ENCODE results near the gene DCP2.
A peak's percentile ranks its signal among the peaks of the same experiment; 100 is the strongest.

Gene DCP2

DNA sequence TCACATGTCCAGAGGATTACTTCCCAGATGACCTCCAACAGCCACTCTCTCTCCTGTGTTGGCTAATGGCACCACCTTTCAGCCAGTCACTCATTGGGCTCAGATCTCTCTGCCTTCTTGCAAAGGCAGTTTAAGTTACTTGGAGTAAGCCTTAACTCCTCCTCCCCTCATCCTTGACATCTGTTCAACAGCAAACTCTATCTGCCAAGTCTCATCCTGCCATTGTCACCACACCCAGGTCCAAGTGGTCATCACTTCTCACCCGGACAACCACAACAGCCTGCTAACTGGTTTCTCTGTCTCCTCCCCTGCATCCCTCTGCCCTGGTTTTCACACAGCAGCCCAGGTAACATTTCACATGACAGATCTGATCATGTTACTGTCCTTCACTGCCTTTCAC, 58.5 kb downstream of the DCP2 start:
- H3K4me3 ChIP-seq (replicated peaks in 1 of 2; ENCODE audit: low read depth in 2 of 2, low read length in 2 of 2) = no peak overlapping the region
- no peak for DNase-seq (ENCODE audit: low read depth in 2 of 2)
- TF ChIP-seq, protein P1, sequence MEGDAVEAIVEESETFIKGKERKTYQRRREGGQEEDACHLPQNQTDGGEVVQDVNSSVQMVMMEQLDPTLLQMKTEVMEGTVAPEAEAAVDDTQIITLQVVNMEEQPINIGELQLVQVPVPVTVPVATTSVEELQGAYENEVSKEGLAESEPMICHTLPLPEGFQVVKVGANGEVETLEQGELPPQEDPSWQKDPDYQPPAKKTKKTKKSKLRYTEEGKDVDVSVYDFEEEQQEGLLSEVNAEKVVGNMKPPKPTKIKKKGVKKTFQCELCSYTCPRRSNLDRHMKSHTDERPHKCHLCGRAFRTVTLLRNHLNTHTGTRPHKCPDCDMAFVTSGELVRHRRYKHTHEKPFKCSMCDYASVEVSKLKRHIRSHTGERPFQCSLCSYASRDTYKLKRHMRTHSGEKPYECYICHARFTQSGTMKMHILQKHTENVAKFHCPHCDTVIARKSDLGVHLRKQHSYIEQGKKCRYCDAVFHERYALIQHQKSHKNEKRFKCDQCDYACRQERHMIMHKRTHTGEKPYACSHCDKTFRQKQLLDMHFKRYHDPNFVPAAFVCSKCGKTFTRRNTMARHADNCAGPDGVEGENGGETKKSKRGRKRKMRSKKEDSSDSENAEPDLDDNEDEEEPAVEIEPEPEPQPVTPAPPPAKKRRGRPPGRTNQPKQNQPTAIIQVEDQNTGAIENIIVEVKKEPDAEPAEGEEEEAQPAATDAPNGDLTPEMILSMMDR (IDR thresholded peaks at IDR 0.05; ENCODE audit: low read depth, low read length) = no peak

DNA sequence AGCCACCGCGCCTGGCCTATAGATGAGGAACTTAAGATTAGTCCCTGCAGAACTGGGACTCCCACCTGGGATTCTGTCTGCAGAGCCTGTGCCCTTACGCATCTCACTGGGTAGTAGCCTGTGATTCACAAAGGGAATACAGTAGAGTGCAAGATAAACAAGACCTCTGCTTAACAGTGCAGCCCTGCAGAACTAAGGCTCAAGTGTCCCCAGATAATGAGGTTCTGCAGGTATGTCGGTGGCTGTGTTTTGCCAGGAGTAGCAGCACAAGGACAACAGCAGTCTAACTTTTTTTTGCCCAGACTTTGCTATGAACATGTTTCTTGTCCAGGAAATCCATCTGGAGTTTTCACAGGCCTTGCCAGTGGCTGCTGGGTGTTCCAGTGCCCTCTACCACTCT, 59.7 kb downstream of the DCP2 start:
- no peak for DNase-seq (ENCODE audit: low read depth in 2 of 2)
- H3K4me3 ChIP-seq (replicated peaks in 1 of 2; ENCODE audit: low read depth in 2 of 2, low read length in 2 of 2) = no peak overlapping the region
- TF ChIP-seq, protein P1 (IDR thresholded peaks at IDR 0.05; ENCODE audit: low read depth, low read length) = no peak

DNA sequence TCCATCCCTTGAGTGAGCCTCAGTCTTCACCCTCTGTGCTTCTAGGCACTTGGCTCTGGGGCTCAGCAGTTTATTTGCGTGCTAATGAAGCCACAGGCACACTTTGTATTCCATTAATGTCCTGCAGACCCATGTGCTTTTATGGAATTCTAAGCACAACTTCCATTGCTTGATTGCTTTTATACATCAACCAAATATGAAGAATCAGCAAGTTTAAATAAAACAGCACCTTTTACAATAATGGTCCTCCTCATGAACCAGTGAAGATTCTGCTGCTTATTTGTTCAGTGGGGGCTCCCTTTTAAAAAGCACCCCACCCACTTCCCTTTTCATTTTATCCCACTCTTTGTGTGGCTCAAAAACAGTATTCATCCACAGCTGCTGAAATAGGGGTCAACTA, 60.2 kb downstream of the DCP2 start:
- no peak overlapping the region for H3K4me3 ChIP-seq (replicated peaks in 1 of 2; ENCODE audit: low read depth in 2 of 2, low read length in 2 of 2)
- TF ChIP-seq, protein P1 (IDR thresholded peaks at IDR 0.05; ENCODE audit: low read depth, low read length) = no peak
- no peak for DNase-seq (ENCODE audit: low read depth in 2 of 2)

DNA sequence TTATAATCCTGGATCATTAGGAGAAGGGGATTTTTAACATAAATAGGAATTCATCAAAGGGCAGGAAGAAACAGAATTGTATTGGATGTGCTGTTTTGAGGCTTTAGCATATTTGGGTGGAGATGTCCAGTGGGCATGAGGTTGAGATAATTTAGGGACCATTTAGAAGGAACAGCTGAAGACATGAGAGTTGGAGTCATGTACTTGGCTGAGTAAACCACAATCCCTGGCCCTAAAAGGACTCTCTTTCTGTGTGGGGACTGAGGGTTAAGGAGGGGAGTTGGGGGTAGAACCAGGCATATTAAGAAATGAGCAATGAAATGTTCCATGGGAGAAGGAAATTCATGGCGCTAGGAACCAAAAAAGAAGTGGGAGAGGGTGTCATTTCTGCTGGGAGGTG, 61.5 kb downstream of the DCP2 start:
- no peak for DNase-seq (ENCODE audit: low read depth in 2 of 2)
- TF ChIP-seq, protein P1 (IDR thresholded peaks at IDR 0.05; ENCODE audit: low read depth, low read length) = no peak
- H3K4me3 ChIP-seq (replicated peaks in 1 of 2; ENCODE audit: low read depth in 2 of 2, low read length in 2 of 2) = no peak overlapping the region

DNA sequence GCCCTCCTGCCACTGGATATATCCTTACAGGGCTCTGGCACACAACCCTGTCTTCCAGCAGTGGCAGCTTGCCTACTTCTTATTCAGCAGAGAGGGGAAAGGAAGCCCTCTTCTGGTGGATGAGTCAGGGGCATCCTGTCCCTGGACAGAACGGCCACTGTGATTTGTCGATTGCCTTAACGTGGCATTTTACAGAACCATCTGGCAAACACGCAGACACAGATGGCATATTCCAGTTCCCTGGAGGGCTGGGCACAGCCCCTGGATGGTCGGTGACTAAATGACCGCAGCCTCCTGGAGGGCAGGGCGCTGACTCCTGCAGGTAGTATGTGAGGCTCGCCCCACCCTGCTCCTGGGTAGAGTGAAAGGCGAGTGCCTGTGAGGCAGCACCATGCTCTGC, 62.1 kb downstream of the DCP2 start:
- DNase-seq (ENCODE audit: low read depth in 2 of 2) = peak; percentile 47 to 54
- H3K4me3 ChIP-seq (replicated peaks in 1 of 2; ENCODE audit: low read depth in 2 of 2, low read length in 2 of 2) = no peak overlapping the region
- TF ChIP-seq, protein P1 (IDR thresholded peaks at IDR 0.05; ENCODE audit: low read depth, low read length) = no peak

DNA sequence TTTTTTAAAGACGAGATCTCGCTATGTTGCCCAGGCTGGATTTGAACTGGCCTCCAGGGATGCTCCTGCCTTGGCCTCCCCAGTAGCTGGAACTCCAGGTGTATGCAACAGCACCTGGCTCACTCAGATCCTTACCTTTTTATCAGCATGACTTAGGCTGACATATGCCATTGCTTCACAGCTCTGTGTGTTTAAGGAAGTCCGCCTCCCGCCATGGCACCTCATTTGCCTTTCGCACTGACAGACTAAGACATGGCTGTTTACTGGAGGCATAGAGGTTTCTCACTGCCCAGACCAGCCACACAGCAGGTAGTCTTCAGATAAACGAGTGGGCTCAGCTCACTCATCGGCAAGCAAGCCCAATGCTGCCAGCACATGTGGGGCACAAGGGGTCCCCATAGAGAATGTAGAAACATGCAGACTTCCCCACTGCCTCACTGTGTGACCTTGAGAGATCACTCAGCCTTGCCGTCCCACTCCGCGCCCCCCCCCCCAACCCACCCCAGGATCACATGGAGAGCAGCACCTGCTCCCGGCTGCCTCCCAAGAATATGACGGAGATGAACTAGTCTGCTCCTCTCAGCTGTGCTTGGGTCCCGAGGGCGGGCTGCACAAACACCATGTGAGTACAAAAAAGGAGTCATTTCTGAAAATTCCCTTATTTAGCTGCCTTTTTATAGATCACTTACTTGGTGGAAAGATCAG, 62.8 kb downstream of the DCP2 start:
- no peak overlapping the region for H3K4me3 ChIP-seq (replicated peaks in 1 of 2; ENCODE audit: low read depth in 2 of 2, low read length in 2 of 2)
- DNase-seq (ENCODE audit: low read depth in 2 of 2) = no peak
- TF ChIP-seq, protein P1 (IDR thresholded peaks at IDR 0.05; ENCODE audit: low read depth, low read length) = no peak

DNA sequence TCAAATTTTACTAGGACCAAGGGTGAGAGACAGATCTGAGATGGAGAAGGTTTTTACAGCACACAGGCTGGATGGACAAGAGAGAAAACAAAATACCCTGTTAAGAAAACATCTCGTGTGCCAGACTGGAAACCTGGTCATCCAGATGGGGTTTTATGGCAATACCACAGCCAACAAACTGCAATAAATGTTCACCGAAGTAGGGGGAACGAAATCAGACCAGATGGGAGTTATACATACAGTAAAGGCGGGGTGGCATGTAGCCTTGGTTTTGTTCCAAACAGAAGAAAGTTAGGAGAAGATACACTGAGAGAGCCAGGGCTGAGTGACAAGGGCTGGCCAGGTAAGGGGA, 63.3 kb downstream of the DCP2 start:
- no peak overlapping the region for H3K4me3 ChIP-seq (replicated peaks in 1 of 2; ENCODE audit: low read depth in 2 of 2, low read length in 2 of 2)
- TF ChIP-seq, protein P1 (IDR thresholded peaks at IDR 0.05; ENCODE audit: low read depth, low read length) = no peak
- no peak for DNase-seq (ENCODE audit: low read depth in 2 of 2)
